Central memory CD4-positive, alpha-beta T cell (primary cell): ENCODE data around the gene NEDD4L.
"Not testable (repeated sequence)": the region's sequence is repeated elsewhere in the genome, so short reads cannot be mapped to it uniquely, and the experiment has no call there.

Experiments used
- DNase-seq: peaks from one replicate; pipeline ENCODE4 v3.0.0; 2022
- total RNA-seq, 3 experiments: gene quantifications; one replicate each; lab custom pipeline; 2026; lab: John Stamatoyannopoulos, UW

The NEDD4L gene
- total RNA-seq: 2.1 to 11.3 (median 5.8) reads per million in 3 experiments

- peak; percentile 63 for DNase-seq
Measured at GRCh38 chr18:58043491-58044369, at the start of gene NEDD4L. Gene NEDD4L, plus strand, starts transcription at chr18:58044226. Its CDS starts 435 bp downstream, at chr18:58044661.

DNA sequence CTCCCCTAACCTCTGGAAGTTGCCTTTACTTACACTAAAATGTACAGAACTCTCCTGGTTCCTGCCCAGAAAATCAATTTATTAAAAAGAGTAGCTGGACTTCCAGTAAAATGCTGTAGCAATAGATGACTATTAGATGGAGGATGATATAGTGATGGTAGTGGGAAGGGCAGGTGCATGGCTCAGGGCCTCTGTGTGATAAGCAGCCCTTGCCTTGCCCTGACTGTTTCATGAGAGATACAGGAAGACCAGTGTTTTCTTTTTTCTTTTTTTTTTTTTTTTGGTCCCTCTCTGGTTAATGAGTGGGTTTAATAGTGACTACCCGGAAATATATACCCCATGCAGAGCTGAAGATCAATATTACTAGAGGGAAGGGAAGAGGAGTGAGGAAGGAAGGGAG is 48.7 kb upstream of the NEDD4L start:
- DNase-seq: no peak

DNA sequence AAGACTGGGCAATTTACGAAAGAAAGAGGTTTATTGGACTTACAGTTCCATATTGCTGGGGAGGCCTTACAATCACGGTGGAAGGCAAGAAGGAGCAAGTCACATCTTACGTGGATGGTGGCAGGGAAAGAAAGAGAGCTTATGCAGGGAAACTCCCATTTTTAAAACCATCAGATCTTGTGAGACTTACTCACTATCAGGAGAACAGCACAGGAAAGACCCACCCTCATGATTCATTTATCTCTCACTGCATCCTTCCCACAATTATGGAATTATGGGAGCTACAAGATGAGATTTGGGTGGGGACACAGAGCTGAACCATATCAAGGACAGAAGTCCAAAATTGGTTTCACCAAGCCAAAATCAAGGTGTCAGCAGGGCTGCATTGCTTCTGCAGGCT is 47.1 kb upstream of the NEDD4L start:
- not testable (repeated sequence) for DNase-seq

DNA sequence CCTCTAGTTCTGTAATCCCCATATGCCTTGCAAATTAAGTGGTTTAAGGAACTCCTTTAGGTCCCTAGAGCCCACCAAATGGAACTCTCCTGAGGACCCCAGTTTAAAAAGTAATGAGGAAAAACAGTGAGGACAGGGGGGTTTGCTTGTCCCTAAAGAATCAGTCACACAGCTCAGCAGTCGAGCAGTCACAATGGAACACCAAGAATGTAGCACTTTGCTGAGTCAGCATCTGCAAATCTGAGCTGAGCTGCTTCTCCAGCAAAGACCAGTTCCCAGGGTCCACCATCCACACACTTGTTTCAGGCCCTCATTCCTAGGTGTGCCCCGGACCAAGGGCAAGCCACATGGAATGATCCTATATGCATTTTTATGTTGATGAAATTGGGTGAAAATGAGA is 46.2 kb upstream of the NEDD4L start:
- DNase-seq: no peak

DNA sequence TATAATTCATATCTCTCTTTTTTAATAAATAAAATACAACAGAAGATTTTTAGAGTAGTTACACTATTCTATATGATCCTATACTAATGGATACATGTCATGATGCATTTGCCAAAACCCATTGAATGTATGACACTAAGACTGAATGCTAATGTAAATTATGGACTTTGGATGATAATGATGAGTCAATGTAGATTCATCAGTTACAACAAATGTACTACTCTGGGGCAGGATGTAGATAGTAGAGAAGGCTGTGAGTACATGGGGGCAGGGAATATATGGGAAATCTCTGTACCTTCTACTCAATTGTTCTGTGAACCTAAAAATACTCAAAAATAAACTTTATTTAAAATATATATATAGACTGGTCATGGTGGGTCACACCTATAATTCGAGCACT is 45.6 kb upstream of the NEDD4L start:
- DNase-seq: no peak

DNA sequence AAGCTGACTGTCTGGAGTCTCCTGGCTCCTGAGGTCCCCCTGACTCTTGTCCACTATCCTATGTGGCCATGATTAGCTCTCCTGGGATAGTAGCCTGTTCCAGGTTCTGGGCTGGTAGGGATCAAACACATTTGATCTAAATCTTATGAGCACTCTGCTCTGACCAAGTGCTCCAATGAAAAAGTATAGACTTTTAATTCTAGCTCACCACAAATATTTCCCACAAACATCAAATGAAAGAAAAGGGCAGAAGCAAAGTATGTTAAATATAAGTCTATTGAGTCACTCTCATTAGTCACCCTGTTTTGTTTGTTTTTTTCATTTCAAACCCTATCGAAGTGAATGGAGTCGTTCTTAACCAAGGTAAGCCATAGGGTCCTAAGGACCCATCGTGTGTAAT is 39.7 kb upstream of the NEDD4L start:
- no peak for DNase-seq

DNA sequence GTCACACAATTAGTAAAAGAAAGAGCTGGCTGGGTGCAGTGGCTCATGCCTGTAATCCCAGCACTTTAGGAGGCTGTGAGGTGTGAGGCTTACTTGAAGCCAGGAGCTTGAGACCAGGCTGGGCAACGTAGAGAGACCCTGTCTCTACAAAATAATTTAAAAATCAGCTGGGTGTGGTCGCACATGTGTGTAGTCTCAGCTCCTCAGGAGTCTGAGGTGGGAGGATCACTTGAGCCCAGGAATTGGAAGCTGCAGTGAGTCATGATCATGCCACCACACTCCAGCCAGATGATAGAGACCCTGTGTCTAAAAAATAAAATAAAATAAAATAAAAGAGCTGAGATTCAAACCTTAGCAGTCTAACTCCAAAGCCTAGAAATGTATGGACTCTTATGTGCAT is 39.0 kb upstream of the NEDD4L start:
- DNase-seq: no peak

DNA sequence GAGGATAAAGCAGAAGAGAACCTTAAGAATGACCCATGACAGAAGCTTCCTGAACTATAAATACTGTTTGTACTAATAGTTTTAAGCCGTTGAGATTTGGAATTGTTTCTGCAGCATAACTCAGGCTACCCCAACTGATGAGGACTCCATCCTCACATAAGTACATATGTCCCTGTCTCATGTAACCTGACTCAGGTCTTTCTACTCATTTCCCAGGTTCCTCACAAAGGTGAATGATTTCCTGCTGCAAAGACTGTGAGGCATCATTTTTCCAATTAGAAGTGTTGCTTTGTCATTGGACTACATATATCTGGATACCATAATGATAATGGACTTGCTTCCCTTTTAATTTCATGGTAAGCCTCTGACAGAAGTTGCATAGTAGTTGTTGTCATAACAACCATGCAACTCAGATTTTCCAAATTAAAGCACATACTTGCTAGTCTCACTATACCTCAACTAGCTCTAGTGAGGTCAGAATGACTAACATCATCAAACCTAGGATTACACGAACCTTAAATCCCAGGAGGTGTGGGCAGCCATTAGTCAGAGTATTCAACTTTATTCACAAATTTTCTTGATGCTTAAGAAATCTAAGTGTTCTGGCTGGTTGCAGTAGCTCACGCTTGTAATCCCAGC is 38.0 kb upstream of the NEDD4L start:
- no peak for DNase-seq

GRCh38 chr18:58009166-58009565 is 34.9 kb upstream of the NEDD4L start:
- no peak for DNase-seq

- no peak for DNase-seq
Measured at GRCh38 chr18:58010265-58010664, 33.8 kb upstream of the NEDD4L start.

DNA sequence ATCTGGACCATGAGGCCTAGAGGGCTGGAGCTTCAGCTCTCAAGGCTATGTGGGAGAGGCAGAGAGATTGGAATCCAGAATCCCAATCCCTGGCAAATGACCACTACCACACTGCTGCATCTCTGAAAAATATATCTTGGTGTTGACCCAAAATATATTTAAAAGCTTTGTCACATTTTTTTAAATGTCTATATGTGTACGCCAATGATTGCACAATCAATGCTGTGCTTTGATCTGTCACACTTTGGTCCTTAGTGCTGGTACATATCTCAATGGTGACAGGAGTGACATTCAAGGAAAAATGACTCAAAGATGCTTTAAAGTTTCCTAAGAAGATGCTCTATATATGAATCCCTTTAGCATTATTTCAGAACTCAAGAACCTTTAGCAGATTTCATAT is 31.7 kb upstream of the NEDD4L start:
- DNase-seq: no peak

DNA sequence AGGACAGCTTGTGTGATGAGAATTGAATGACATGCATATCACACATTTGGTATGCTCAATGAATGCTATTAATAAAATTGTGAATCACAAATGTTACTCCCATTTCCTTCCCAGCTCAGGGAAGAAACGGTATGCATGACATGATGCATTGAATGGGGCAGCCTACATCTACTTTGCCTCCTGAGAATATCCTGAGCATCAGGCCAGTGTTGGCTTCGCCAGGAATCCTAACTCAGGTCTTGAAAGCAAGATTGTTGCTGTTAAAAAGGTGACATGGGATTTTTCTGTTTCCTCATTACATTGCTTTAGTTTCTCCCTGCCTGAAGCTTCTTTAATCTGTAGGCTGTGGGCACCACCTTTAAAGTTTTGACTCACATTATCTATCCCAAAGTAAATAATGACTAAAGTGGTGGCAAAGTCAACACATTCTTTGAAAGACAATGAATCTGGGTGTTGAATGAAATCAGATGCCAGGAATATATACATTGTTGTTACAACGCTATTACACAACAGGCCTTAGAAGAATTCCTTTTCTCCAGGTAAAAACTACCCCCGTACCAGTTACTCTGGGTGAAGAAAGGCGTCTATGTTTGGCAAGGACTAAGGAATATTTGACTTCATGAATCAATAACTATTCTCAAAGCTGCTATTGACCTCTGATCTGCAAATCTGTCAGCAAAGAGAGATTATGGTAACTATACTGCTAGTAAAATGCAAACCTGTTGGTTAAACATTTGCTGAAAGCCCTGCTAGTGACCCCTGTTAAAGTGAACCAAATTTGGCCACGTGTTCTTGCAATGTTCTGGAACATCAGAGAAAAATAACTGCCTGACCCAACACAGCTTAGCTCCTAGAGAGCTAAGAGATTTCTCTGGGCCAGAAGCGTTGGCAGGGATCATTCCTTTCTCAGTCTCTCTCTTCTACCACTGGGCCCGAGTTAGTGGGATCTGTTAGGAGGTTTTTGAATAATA is 30.5 kb upstream of the NEDD4L start:
- no peak for DNase-seq

GRCh38 chr18:58015065-58015780 is 28.8 kb upstream of the NEDD4L start:
- DNase-seq: no peak

GRCh38 chr18:58017267-58017666 is 26.8 kb upstream of the NEDD4L start:
- no peak for DNase-seq

- DNase-seq: no peak
Measured at GRCh38 chr18:58020567-58021107, 23.4 kb upstream of the NEDD4L start.

DNA sequence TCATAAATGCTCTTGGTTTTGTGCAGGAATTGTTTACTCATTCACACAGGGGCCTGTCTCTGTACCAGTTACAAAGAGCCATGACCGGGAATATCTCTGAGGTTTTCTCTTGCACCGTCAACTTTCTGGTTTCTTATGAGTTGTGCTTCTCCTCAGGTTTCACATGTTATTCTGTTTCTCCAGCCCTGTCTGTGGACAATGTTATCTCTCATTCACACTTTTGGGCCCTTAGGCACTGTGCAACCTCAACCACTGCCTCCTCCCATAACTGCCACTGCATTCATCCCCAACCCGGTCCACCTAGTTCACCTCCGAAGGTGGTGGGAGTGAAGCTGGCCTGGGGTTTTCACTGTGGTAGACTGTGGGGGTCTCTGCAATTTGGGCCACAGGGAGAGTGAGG is 22.5 kb upstream of the NEDD4L start:
- no peak for DNase-seq

- DNase-seq: no peak
Measured at GRCh38 chr18:58023108-58023507, 20.9 kb upstream of the NEDD4L start.

GRCh38 chr18:58024139-58024538 is 19.9 kb upstream of the NEDD4L start:
- no peak for DNase-seq

GRCh38 chr18:58025205-58025604 is 18.8 kb upstream of the NEDD4L start:
- no peak for DNase-seq

- no peak for DNase-seq
Measured at GRCh38 chr18:58025733-58026132, 18.3 kb upstream of the NEDD4L start.

DNA sequence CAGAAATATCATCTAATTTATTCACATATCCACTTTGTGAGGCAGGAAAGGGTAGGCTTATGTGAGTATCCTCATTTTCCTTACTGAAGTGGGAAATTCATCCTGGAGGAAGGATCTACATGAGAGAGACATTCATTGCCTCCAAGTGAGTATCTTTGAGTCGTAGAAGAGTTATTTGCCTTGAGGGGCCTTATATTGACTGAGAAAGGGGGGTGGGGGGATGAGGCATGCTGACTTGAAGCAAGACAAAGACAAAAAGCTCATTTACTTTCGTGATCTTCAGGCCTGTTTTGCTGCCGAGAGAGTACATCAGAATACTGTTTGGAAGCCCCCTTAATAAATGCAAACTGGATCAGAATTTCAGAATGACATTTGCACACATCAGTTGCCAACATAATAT is 17.6 kb upstream of the NEDD4L start:
- no peak for DNase-seq

GRCh38 chr18:58026857-58027256 is 17.2 kb upstream of the NEDD4L start:
- DNase-seq: no peak
